Measurements from ENCODE around the gene RCHY1. TPM values are rescaled to one million over a fixed set of nuclear protein-coding genes. Genes with fewer than 3 reads are reported as not detected.
"Not testable (repeated sequence)": the region's sequence is repeated elsewhere in the genome, so short reads cannot be mapped to it uniquely, and the experiment has no call there.

Gene RCHY1
- total and polyA plus RNA-seq, 5 donors from 2014 or later = 38.0 to 47.9 (median 44.4) TPM

- peak overlapping the region; percentile 100 for H3K4me3 ChIP-seq (ENCODE audit: low read depth, low read length)
- peak overlapping the region; percentile 99 for H3K27ac ChIP-seq (ENCODE audit: insufficient read depth, low read length, poor library complexity, severe bottlenecking)
- H3K36me3 ChIP-seq (ENCODE audit: control insufficient read depth, insufficient read depth, low read length) = peaks cover 14% of the 10 kb centered on the region
- no peaks in the 10 kb centered on the region for H3K27me3 ChIP-seq (ENCODE audit: control insufficient read depth, insufficient read depth, low read length)
- Mint-ChIP-seq H3K27ac (peak overlapping the region in 2 of 3 donors; percentile 99 to 100), H3K9me3 (no peaks in the 10 kb centered on the region), H3K4me1 (peaks cover 30 to 59% (median 47%) of the 10 kb centered on the region in 4 donors), H3K36me3 (peaks cover 10% of the 10 kb centered on the region), H3K4me3 (peak overlapping the region in 1 of 4 donors; percentile 97), H3K27me3 (no peaks in the 10 kb centered on the region)
- peaks cover 74% of the 10 kb centered on the region for H3K4me1 ChIP-seq (ENCODE audit: control insufficient read depth, insufficient read depth, low read length, poor library complexity, severe bottlenecking)
- ATAC-seq (ENCODE audit: low read depth in 2 of 2) = no peak
- no peaks in the 10 kb centered on the region for H3K9me3 ChIP-seq (ENCODE audit: control insufficient read depth in 2 of 2, low read length in 2 of 2)
- DNase-seq = no peak
These were observed 575 bp downstream of the RCHY1 start for GRCh38 chr4:75513526-75514130.

DNA sequence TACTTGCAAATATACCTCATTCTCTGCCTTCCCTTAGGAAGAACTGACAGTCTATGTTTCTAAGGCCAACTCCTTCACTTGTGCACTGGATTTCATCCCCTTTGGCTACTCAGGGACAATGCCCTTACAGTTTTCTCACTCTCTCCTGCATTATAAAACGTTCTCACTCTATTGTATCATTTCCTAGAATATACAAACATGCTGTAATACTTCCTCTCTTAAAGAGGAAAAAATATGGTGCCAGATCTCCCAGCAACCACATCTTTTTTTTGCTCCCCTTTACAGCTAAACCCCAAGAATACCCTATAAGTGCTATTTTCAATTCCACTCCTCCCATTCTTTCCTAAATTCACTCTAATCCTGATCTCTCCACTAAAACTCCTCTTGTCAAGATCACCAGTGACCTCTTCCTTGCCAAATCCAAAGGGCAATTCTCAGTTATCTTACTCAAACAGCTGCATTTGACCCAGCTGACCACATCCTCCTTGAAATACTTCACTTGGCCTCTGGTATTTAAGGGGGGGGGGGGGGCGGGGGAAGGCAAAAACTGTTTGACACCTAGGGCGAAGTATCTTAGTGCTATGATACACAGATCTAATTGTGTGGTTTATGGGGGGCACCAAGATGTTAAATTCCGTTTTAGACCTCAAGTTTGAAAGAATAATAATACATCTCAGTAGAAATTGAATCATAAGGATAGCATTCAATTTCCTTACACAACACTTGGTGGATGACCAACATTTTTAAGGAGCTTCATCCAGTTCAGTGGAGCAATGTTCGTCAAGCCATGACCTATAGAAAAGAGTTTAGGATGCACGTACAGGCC lies 1.6 kb downstream of the RCHY1 start:
- H3K27ac Mint-ChIP-seq = no peak overlapping the region
- H3K4me3 ChIP-seq (ENCODE audit: low read depth, low read length) = peak overlapping the region; percentile 100
- no peaks in the 10 kb centered on the region for H3K9me3 ChIP-seq (ENCODE audit: control insufficient read depth in 2 of 2, low read length in 2 of 2)
- peaks cover 27 to 52% (median 42%) of the 10 kb centered on the region in 4 donors for H3K4me1 Mint-ChIP-seq
- peak overlapping the region; percentile 99 for H3K27ac ChIP-seq (ENCODE audit: insufficient read depth, low read length, poor library complexity, severe bottlenecking)
- no peak for ATAC-seq (ENCODE audit: low read depth in 2 of 2)
- H3K27me3 ChIP-seq (ENCODE audit: control insufficient read depth, insufficient read depth, low read length) = no peaks in the 10 kb centered on the region
- peak in 1 of 3 donors; percentile 35 for DNase-seq
- peak overlapping the region in 1 of 4 donors; percentile 97 for H3K4me3 Mint-ChIP-seq
- H3K36me3 ChIP-seq (ENCODE audit: control insufficient read depth, insufficient read depth, low read length) = peaks cover 10% of the 10 kb centered on the region
- peaks cover 7% of the 10 kb centered on the region for H3K36me3 Mint-ChIP-seq
- H3K4me1 ChIP-seq (ENCODE audit: control insufficient read depth, insufficient read depth, low read length, poor library complexity, severe bottlenecking) = peaks cover 74% of the 10 kb centered on the region
- no peaks in the 10 kb centered on the region for H3K9me3 Mint-ChIP-seq
- H3K27me3 Mint-ChIP-seq = no peaks in the 10 kb centered on the region

DNA sequence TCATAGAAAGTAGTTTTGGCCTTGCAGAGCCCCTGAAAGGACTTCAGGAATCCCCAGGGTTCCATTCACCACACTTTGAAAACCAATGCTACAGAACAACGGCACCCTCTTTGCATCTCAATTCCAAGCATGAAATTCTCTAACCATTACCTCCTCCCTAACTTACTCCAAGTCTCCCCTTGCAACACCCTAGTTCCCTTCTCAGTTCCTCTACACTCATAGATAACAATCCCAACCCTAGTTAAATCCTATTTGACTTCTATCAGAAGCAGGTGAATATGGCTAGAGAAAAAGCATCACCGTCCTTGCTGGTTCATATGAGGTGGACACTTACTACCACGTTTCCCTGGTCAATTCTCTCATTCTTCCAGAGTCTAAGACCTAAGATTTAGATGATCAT lies 2.4 kb downstream of the RCHY1 start:
- Histone ChIP-seq H3K9me3 (ENCODE audit: control insufficient read depth in 2 of 2, low read length in 2 of 2) (no peaks in the 10 kb centered on the region), H3K4me3 (ENCODE audit: low read depth, low read length) (peak overlapping the region; percentile 100), H3K36me3 (ENCODE audit: control insufficient read depth, insufficient read depth, low read length) (peaks cover 7% of the 10 kb centered on the region), H3K27me3 (ENCODE audit: control insufficient read depth, insufficient read depth, low read length) (no peaks in the 10 kb centered on the region), H3K27ac (ENCODE audit: insufficient read depth, low read length, poor library complexity, severe bottlenecking) (peak overlapping the region; percentile 99), H3K4me1 (ENCODE audit: control insufficient read depth, insufficient read depth, low read length, poor library complexity, severe bottlenecking) (peaks cover 70% of the 10 kb centered on the region)
- Mint-ChIP-seq H3K27me3 (no peaks in the 10 kb centered on the region), H3K27ac (no peak overlapping the region), H3K4me3 (no peak overlapping the region), H3K9me3 (no peaks in the 10 kb centered on the region), H3K4me1 (peaks cover 33 to 48% (median 40%) of the 10 kb centered on the region in 4 donors), H3K36me3 (peaks cover 9% of the 10 kb centered on the region)
- no peak for DNase-seq
- no peak for ATAC-seq (ENCODE audit: low read depth in 2 of 2)

DNA sequence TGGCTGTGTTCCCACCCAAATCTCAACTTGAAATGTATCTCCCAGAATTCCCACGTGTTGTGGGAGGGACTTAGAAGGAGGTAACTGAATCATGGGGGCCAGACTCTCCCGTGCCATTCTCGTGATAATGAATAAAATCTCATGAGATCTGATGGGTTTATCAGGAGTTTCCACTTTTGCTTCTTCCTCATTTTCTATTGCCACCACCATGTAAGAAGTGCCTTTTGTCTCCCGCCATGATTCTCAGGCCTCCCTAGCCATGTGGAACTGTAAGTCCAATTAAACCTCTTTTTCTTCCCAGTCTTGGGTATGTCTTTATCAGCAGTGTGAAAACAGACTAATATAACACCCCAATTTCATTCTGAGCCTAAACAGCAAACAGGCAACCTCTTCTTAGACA lies 4.6 kb downstream of the RCHY1 start:
- peaks cover 29% of the 10 kb centered on the region for H3K36me3 ChIP-seq (ENCODE audit: control insufficient read depth, insufficient read depth, low read length)
- H3K27ac ChIP-seq (ENCODE audit: insufficient read depth, low read length, poor library complexity, severe bottlenecking); ATAC-seq (ENCODE audit: low read depth in 2 of 2); H3K9me3 Mint-ChIP-seq; DNase-seq; H3K27me3 ChIP-seq (ENCODE audit: control insufficient read depth, insufficient read depth, low read length); H3K27me3 Mint-ChIP-seq; H3K9me3 ChIP-seq (ENCODE audit: control insufficient read depth in 2 of 2, low read length in 2 of 2): not testable (repeated sequence)
- Mint-ChIP-seq H3K27ac (peak overlapping the region; percentile 20 to 70 (median 39)), H3K4me3 (peak overlapping the region in 2 of 4 donors; percentile 40 to 62), H3K36me3 (peaks cover 24% of the 10 kb centered on the region), H3K4me1 (peaks cover 35 to 44% (median 39%) of the 10 kb centered on the region in 4 donors)
- peaks cover 54% of the 10 kb centered on the region for H3K4me1 ChIP-seq (ENCODE audit: control insufficient read depth, insufficient read depth, low read length, poor library complexity, severe bottlenecking)
- H3K4me3 ChIP-seq (ENCODE audit: low read depth, low read length) = peak overlapping the region; percentile 45

DNA sequence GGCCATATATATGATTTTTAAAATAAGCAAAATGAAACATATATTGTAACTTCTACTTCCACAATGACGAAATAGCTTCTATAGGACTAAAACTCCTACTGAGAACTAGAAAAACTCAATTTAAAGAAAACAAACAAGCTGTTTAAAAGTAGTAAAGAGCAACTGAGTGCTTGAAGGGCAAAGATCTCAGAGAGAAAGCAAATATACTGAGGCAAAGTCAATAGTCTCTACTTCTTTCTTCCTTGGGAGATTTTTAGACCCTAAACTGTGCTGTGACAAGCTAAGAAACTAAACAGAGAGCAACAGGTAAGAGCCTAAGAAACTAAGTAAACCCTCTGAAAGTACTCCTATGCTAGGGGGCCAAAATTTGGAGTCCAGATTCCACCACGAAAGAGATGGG lies 8.6 kb downstream of the RCHY1 start:
- Histone ChIP-seq H3K4me1 (ENCODE audit: control insufficient read depth, insufficient read depth, low read length, poor library complexity, severe bottlenecking) (peaks cover 20% of the 10 kb centered on the region), H3K9me3 (ENCODE audit: control insufficient read depth in 2 of 2, low read length in 2 of 2) (no peaks in the 10 kb centered on the region), H3K27ac (ENCODE audit: insufficient read depth, low read length, poor library complexity, severe bottlenecking) (no peak overlapping the region), H3K36me3 (ENCODE audit: control insufficient read depth, insufficient read depth, low read length) (peaks cover 44% of the 10 kb centered on the region), H3K27me3 (ENCODE audit: control insufficient read depth, insufficient read depth, low read length) (no peaks in the 10 kb centered on the region), H3K4me3 (ENCODE audit: low read depth, low read length) (no peak overlapping the region)
- H3K4me1 Mint-ChIP-seq = peaks cover 34 to 41% (median 34%) of the 10 kb centered on the region in 4 donors
- no peaks in the 10 kb centered on the region for H3K27me3 Mint-ChIP-seq
- H3K36me3 Mint-ChIP-seq = peaks cover 37% of the 10 kb centered on the region
- no peaks in the 10 kb centered on the region for H3K9me3 Mint-ChIP-seq
- H3K4me3 Mint-ChIP-seq = no peak overlapping the region
- peak overlapping the region in 1 of 3 donors; percentile 71 for H3K27ac Mint-ChIP-seq
- DNase-seq (no peak), ATAC-seq (ENCODE audit: low read depth in 2 of 2) (no peak)

DNA sequence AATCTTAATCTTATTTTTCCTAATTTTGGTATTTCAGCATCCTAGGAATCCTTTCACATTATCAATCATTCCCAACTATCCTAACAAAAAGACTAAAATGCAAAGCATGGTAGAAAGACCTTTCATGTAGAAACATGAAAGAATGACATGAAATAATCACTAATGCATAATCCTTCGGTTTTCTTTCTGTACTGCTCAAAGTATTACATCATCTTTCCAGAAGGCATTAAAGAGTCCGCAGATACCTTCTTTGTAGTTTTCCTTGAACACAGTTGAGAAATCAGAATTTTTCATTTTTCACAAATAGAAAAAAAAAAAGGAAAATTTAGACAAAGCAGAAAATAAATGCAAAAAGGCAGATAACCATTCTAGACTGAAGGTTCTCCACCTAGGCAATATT lies 11.5 kb downstream of the RCHY1 start:
- ATAC-seq (ENCODE audit: low read depth in 2 of 2) (no peak), DNase-seq (no peak)
- Histone ChIP-seq H3K36me3 (ENCODE audit: control insufficient read depth, insufficient read depth, low read length) (peaks cover 52% of the 10 kb centered on the region), H3K4me1 (ENCODE audit: control insufficient read depth, insufficient read depth, low read length, poor library complexity, severe bottlenecking) (peaks cover 3% of the 10 kb centered on the region), H3K4me3 (ENCODE audit: low read depth, low read length) (no peak overlapping the region), H3K27ac (ENCODE audit: insufficient read depth, low read length, poor library complexity, severe bottlenecking) (no peak overlapping the region), H3K27me3 (ENCODE audit: control insufficient read depth, insufficient read depth, low read length) (no peaks in the 10 kb centered on the region), H3K9me3 (ENCODE audit: control insufficient read depth in 2 of 2, low read length in 2 of 2) (no peaks in the 10 kb centered on the region)
- no peaks in the 10 kb centered on the region for H3K27me3 Mint-ChIP-seq
- no peaks in the 10 kb centered on the region for H3K9me3 Mint-ChIP-seq
- H3K4me1 Mint-ChIP-seq = peaks cover 30 to 47% (median 35%) of the 10 kb centered on the region in 4 donors
- no peak overlapping the region for H3K27ac Mint-ChIP-seq
- H3K4me3 Mint-ChIP-seq = no peak overlapping the region
- peaks cover 60% of the 10 kb centered on the region for H3K36me3 Mint-ChIP-seq

- Histone ChIP-seq H3K36me3 (ENCODE audit: control insufficient read depth, insufficient read depth, low read length) (peaks cover 44% of the 10 kb centered on the region), H3K27ac (ENCODE audit: insufficient read depth, low read length, poor library complexity, severe bottlenecking) (no peak overlapping the region), H3K4me1 (ENCODE audit: control insufficient read depth, insufficient read depth, low read length, poor library complexity, severe bottlenecking) (peaks cover under 1% of the 10 kb centered on the region), H3K4me3 (ENCODE audit: low read depth, low read length) (no peak overlapping the region), H3K27me3 (ENCODE audit: control insufficient read depth, insufficient read depth, low read length) (no peaks in the 10 kb centered on the region), H3K9me3 (ENCODE audit: control insufficient read depth in 2 of 2, low read length in 2 of 2) (no peaks in the 10 kb centered on the region)
- Mint-ChIP-seq H3K27me3 (no peaks in the 10 kb centered on the region), H3K4me3 (no peak overlapping the region), H3K36me3 (peaks cover 46% of the 10 kb centered on the region), H3K4me1 (peaks cover 32 to 48% (median 38%) of the 10 kb centered on the region in 4 donors), H3K9me3 (no peaks in the 10 kb centered on the region), H3K27ac (no peak overlapping the region)
- DNase-seq (no peak), ATAC-seq (ENCODE audit: low read depth in 2 of 2) (no peak)
These were observed 14.3 kb downstream of the RCHY1 start for GRCh38 chr4:75499900-75500299.
